Fibroblast of the conjunctiva (primary cell): ENCODE data around the gene AKAP11.

Source experiments
- DNase-seq: peaks from one replicate; pipeline ENCODE4 v3.0.0-alpha.2; 2010; ENCODE audit warnings: low read depth

Gene AKAP11

DNA sequence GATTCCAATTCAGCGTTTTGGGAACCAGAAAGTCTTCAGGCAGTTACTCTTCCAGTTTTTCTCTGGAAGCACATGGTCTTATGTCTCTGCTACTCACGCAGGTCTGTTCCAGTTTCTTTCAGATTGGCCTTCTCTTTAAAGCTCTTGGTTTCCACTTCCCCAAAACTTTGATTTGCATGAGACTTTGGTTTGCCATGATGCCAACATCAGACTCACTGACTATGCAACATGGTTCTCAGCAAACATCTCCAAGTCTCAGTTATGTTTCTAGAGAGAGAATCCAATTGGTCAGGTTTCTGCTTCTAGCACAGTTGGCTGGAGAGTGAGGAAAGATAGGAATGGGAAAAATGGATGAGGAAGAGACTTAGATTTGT, 3.1 kb downstream of the AKAP11 start:
- DNase-seq = no peak

- no peak for DNase-seq
Measured at GRCh38 chr13:42275506-42275905, 3.6 kb downstream of the AKAP11 start.

DNA sequence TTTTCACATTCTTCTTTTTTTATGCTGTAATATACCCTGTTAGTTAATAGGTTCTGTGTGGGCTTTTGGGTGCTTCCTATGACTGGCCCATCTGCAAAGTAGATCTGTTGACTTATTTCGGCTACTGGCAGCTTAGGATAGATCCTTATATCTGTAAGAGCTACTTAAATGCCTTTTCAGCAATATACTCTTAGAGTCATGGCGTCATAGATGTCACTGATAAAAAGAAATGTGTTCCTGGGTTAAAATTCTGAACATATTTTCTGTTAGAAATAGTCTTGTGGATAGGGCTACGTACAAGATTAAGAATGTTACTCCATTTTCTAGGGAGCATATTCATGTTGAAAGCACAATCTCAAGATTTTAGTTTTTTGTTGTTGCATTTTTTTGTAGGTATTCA, 4.7 kb downstream of the AKAP11 start:
- DNase-seq = no peak

DNA sequence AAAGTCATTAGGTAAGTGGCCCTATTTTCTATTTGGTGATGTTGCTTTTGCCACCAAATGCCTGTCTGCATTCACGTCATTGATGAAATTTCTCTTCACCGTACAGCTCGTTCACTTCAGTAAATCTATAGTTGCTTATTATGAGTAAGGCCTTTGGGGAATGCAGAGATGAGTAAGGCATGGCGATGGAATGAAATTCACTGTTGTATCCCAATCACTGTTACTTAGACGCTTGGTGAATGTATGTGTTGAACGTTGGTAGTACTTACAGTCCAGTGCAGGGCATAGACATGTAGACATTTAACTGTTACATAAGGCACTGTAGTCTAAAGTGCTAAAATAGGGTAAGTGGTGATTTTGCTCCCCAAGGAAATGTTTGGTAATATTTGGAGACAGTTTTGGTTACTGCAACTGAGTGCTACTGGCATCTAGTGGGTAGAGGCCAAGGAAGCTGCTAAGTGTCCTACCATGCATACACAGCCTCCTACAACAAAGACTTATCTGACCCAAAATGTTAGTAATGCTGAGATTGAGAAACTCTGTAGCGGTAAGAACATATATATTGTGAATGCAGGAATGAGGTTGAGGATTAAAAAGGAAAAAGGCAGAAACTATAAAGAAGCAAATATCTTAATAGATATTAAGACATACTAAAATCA, 5.8 kb downstream of the AKAP11 start:
- no peak for DNase-seq

GRCh38 chr13:42279080-42279479, 7.1 kb downstream of the AKAP11 start:
- no peak for DNase-seq

GRCh38 chr13:42279986-42280385, 8.0 kb downstream of the AKAP11 start:
- no peak for DNase-seq

GRCh38 chr13:42280537-42280936, 8.6 kb downstream of the AKAP11 start:
- DNase-seq = no peak

GRCh38 chr13:42283574-42283973, 11.6 kb downstream of the AKAP11 start:
- no peak for DNase-seq

DNA sequence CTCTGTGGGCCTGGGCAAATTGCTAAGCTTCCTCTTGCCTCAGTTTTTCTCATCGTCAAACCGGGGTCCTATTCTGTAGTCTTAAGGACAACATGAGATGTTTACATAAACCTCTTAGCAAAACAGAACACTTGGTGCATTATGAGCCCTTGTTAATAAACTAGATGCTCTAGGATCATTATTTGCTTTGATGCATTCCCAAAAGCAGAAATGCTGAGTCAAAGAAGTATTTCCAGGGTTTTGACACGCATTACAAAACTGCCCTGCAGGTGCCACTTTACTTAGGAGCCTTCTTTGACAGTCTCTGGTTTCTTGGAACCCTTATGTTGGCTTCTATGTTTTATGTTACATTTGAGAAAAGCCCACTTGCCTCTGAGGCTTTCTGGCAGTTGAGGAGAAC, 12.1 kb downstream of the AKAP11 start:
- DNase-seq = no peak

GRCh38 chr13:42298392-42298791, 26.4 kb downstream of the AKAP11 start:
- DNase-seq = no peak

- DNase-seq = no peak
Measured at GRCh38 chr13:42305503-42305902, 33.6 kb downstream of the AKAP11 start.

- DNase-seq = no peak
Measured at GRCh38 chr13:42307461-42307860, 35.5 kb downstream of the AKAP11 start.

DNA sequence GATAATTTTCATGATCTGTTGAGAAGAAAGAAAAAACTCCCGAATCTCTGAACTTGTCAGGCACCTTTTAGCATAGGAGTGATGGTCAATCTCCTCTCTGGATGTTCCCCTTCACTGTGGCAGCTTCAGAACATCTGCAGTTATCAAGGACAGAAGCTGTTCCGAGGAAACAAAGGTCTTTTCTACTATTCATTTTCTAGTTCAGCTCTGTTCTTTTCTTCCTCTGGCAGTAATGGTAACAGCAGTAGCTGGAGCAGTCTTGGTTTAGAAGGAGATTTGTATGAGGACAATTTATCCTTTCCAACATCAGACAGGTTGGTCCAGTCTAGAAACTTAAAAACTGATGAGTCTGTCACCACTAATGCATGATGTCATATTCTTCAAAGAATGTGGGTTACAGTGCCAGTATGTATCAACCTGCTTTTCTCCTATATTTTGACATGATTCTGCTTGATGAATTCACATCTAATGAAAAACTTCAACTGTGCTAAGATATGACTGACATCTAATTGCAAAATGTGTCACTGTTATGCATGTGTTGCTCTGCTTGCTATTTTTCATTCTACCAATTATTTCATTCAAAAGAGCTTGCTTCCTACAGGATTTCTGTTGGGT, 41.0 kb downstream of the AKAP11 start:
- DNase-seq = no peak

- DNase-seq = no peak
Measured at GRCh38 chr13:42318570-42318969, 46.6 kb downstream of the AKAP11 start.

- no peak for DNase-seq
Measured at GRCh38 chr13:42320375-42320787, 48.4 kb downstream of the AKAP11 start.

DNA sequence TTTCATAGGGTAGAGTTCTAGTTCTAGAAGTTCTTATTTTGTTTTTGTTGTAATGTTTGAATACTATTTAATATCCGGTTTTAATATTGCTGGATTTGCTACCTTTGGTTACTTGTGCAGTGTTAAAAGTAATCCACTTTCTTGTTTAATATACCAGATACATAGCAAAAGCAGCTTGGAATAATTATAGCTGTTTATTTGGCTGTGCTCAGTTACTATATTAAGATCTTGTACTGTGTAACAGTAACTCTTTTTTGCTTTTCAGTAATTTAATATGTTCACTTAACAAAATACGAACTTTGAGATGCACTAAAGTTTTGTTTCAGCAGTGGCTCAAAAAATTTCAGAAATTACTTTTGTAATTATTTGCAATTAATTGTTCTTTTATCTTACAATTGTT, 50.9 kb downstream of the AKAP11 start:
- DNase-seq = no peak

DNA sequence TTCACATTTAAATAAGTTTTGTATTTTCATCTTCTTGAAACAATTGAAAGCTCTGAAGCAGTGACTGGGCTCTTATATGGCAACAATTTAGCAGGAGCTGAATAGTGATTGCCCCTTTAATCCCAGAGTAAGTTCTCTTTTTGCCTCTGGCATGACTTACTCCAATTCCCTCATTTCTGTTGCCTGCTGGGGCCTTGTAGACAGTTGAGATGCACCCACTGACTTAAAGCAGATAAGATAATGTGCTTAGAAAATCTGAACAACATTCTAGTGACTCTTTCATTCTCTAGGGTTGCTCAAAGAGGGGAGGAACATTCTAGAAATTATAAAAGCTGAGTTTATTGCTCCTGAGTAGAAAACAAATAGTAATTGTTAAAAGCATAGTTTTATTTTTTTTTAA, 52.8 kb downstream of the AKAP11 start:
- DNase-seq = no peak

DNA sequence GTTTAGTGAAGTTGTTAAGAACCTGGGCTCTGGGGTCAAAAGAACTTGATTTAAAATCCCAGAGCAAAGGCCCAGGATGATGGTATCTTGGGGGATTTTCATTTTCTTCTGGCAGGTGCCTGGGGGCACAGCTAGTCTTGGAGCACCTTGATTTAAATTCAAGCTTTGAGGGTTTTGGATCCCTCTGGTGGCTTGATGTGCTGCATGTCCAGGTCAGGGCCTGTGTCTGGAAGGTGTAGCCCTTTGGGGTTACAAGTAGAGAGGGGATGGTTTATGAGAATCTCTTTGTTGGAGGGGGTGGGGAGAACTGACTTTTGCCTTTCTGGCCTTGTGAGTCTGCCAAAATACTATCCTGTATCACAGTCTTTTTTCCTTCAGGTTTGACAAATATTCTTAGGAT, 55.8 kb downstream of the AKAP11 start:
- DNase-seq = no peak

- DNase-seq = no peak
Measured at GRCh38 chr13:42328672-42329071, 56.7 kb downstream of the AKAP11 start.

- no peak for DNase-seq
Measured at GRCh38 chr13:42329239-42329638, 57.3 kb downstream of the AKAP11 start.

GRCh38 chr13:42331009-42331408, 59.1 kb downstream of the AKAP11 start:
- peak; percentile 37 for DNase-seq

DNA sequence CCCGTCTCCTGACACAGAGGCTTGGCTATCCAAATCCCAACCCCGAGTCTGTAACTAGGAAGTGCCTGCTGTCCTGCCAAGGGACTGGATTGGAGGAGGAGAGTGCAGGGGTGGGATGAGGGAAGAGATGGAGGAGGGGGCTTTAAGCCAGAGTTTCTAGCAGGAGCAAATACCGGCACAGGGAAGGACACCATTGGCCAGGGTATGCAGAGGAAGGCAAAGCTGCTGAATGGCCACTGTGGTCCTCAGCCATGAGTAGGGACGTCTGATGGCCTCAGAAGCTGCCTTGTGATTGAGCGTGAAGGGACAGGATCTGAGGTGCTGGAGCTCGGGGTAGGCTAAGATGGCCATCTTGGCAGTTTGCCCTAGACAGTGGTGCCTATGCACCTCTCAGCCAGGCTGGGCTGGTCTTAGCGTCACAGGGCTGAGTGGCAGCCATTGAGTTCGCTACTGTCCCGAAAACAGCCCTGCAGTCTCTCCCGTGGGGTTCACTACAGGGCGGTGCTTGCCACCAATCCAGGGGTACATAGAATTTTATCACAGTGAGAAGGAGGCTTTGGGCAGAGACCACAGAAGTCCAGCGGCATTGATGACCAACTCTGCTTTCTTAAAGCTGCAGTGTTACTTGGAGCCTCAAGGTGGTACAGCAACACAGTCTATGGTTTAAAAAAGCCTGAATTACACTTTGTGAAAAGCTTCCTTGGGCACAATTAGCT, 61.8 kb downstream of the AKAP11 start:
- peak; percentile 40 for DNase-seq

- no peak for DNase-seq
Measured at GRCh38 chr13:42334329-42334706, 62.4 kb downstream of the AKAP11 start.
